CD14-positive monocyte (primary cell): ENCODE measurements around the gene ZBED1. TPM values are rescaled to one million over a fixed set of nuclear protein-coding genes. Genes with fewer than 3 reads are reported as not detected.
"Not testable (repeated sequence)": the region's sequence is repeated elsewhere in the genome, so short reads cannot be mapped to it uniquely, and the experiment has no call there.

ENCODE experiments used
- DNase-seq, 3 donors: peaks; one replicate each; pipeline ENCODE4 v3.0.0-alpha.2; 2011 to 2022
- H2AFZ ChIP-seq: 2 replicates; pipeline ENCODE4 v1.6.0; 2012; ENCODE audit warnings: mild to moderate bottlenecking, low read depth, low read length, inconsistent platforms; ENCODE audit not compliant: insufficient read depth, poor library complexity, severe bottlenecking
- H3K27ac ChIP-seq, 2 donors: 1 replicate in 1 of 2; 2 replicates in 1 of 2; pipeline ENCODE4 v1.5.1; 2012 to 2013; ENCODE audit warnings: low read length in 2 of 2, control low read depth in 1 of 2, inconsistent platforms in 1 of 2, low read depth in 1 of 2, mild to moderate bottlenecking in 1 of 2
- H3K27me3 ChIP-seq, 2 donors: one replicate each; pipeline versions ENCODE4 v1.6.0 to v1.6.1; 2011 to 2013; ENCODE audit warnings: low read length in 2 of 2; ENCODE audit not compliant: control insufficient read depth in 2 of 2, insufficient read depth in 2 of 2
- H3K36me3 ChIP-seq, 2 donors: replicated peaks in 1 of 2; 1 replicate in 1 of 2; 2 replicates in 1 of 2; pipeline versions ENCODE4 v1.5.1 to v1.6.1; 2012 to 2013; ENCODE audit warnings: low read length in 2 of 2, control low read depth in 1 of 2, inconsistent platforms in 1 of 2, mild to moderate bottlenecking in 1 of 2; ENCODE audit not compliant: insufficient read depth in 2 of 2, control insufficient read depth in 1 of 2
- H3K4me1 ChIP-seq, 2 donors: 1 replicate in 1 of 2; 2 replicates in 1 of 2; pipeline versions ENCODE4 v1.5.1 to v1.6.1; 2012 to 2013; ENCODE audit warnings: low read length in 2 of 2, control low read depth in 1 of 2, inconsistent platforms in 1 of 2, mild to moderate bottlenecking in 1 of 2, moderate library complexity in 1 of 2; ENCODE audit not compliant: insufficient read depth in 2 of 2, control insufficient read depth in 1 of 2
- H3K4me2 ChIP-seq: replicated peaks from 2 replicates; pipeline ENCODE3; 2012; ENCODE audit warnings: low read length, moderate library complexity, mild to moderate bottlenecking; ENCODE audit not compliant: poor library complexity, severe bottlenecking; ENCODE audit errors: extremely low read depth
- H3K4me3 ChIP-seq, 3 experiments: fragments of 200-600 bp in 1 of 3; sonication (generic) in 1 of 3; replicated peaks in 1 of 3; 1 replicate in 2 of 3; 2 replicates in 1 of 3; pipeline ENCODE4 v1.5.1; 2011 to 2013; ENCODE audit warnings: low read length in 3 of 3, mild to moderate bottlenecking in 3 of 3, control low read depth in 2 of 3, low read depth in 2 of 3, inconsistent platforms in 1 of 3, moderate library complexity in 1 of 3
- H3K79me2 ChIP-seq: 2 replicates; pipeline ENCODE4 v1.6.0; 2012; ENCODE audit warnings: mild to moderate bottlenecking, control low read depth, inconsistent platforms, low read length, moderate library complexity; ENCODE audit not compliant: insufficient read depth
- H3K9ac ChIP-seq: 2 replicates; pipeline ENCODE4 v1.6.0; 2017; ENCODE audit warnings: low read length, mild to moderate bottlenecking; ENCODE audit not compliant: insufficient read depth, poor library complexity, severe bottlenecking
- H3K9me3 ChIP-seq, 2 donors: replicated peaks in 1 of 2; 1 replicate in 1 of 2; 2 replicates in 1 of 2; pipeline versions ENCODE4 v1.5.1 to v1.6.1; 2012 to 2013; ENCODE audit warnings: low read length in 2 of 2, control low read depth in 1 of 2; ENCODE audit not compliant: control insufficient read depth in 1 of 2, insufficient read depth in 1 of 2
- H4K20me1 ChIP-seq: 2 replicates; pipeline ENCODE4 v1.6.0; 2012; ENCODE audit warnings: mild to moderate bottlenecking, low read length, control low read depth, moderate library complexity; ENCODE audit not compliant: insufficient read depth
- H3K27ac Mint-ChIP-seq, 7 donors: one replicate each; pipeline ENCODE4 v1.8.0; 2020; ENCODE audit warnings: mild to moderate bottlenecking in 7 of 7, mixed read lengths in 7 of 7, moderate library complexity in 6 of 7, inconsistent platforms in 2 of 7
- H3K27me3 Mint-ChIP-seq, 3 donors: one replicate each; pipeline ENCODE4 v1.8.0; 2021 to 2022; ENCODE audit warnings: low read depth in 3 of 3, mild to moderate bottlenecking in 3 of 3, mixed read lengths in 3 of 3, moderate library complexity in 3 of 3, inconsistent platforms in 1 of 3
- H3K36me3 Mint-ChIP-seq, 2 donors: one replicate each; pipeline ENCODE4 v1.8.0; 2020; ENCODE audit warnings: mixed read lengths in 2 of 2, inconsistent platforms in 1 of 2, mild to moderate bottlenecking in 1 of 2
- H3K4me1 Mint-ChIP-seq: one replicate; pipeline ENCODE4 v1.8.0; 2020; ENCODE audit warnings: mild to moderate bottlenecking, mixed read lengths
- H3K4me3 Mint-ChIP-seq, 2 donors: one replicate each; pipeline ENCODE4 v1.8.0; 2020; ENCODE audit warnings: mild to moderate bottlenecking in 2 of 2, mixed read lengths in 2 of 2, moderate library complexity in 1 of 2
- H3K9me3 Mint-ChIP-seq, 7 donors: one replicate each; pipeline ENCODE4 v1.8.0; 2020 to 2022; ENCODE audit warnings: mixed read lengths in 7 of 7, mild to moderate bottlenecking in 6 of 7, moderate library complexity in 6 of 7, inconsistent platforms in 2 of 7
- CTCF ChIP-seq: fragments of 200-600 bp; IDR thresholded peaks from one replicate; pipeline ENCODE4 v1.8.0; 2022; ENCODE audit warnings: antibody characterized with exemption, mild to moderate bottlenecking
- WGBS: methylation state at CpG from one replicate; pipeline ENCODE4 v1.1.5; 2013; ENCODE audit warnings: missing lambda C conversion rate; ENCODE audit not compliant: insufficient coverage; 5-methylcytosine and 5-hydroxymethylcytosine counted together
- intact Hi-C, 2 donors: fragments of 100-400 bp; cut with micrococcal nuclease; formaldehyde crosslinking; loops; one replicate each; pipeline versions ENCODE4 v1.15.0 to v1.15.1; 2023
- polyA plus RNA-seq, 3 donors: library from polyadenylated mRNA; depleted of rRNA in 1 of 3; unstranded in 2 of 3; stranded (reverse) in 1 of 3; fragments of 300-500 nt in 2 of 3; fragments of >200 nt in 1 of 3; fragmentation: Illumina TruSeq in 2 of 3; gene quantifications; 1 replicate in 2 of 3; 2 replicates in 1 of 3; pipeline ENCODE4 v1.2.3, GENCODE V29; 2012 to 2021

Gene ZBED1
- polyA plus RNA-seq, 3 donors: 13.9 to 32.1 (median 23.1) TPM

- H3K27me3 ChIP-seq: no peaks in the 10 kb centered on the region
- peaks cover 8% of the 10 kb centered on the region for H3K79me2 ChIP-seq
- H3K36me3 Mint-ChIP-seq: peaks cover 9 to 16% of the 10 kb centered on the region in 2 donors
- H3K9me3 Mint-ChIP-seq: peaks cover 0 to 4% (median 2%) of the 10 kb centered on the region in 7 donors
- no peak for DNase-seq
- H3K4me3 ChIP-seq: no peak overlapping the region
- no peaks in the 10 kb centered on the region for H3K4me1 Mint-ChIP-seq
- peaks cover 0 to 2% (median 1%) of the 10 kb centered on the region in 3 donors for H3K27me3 Mint-ChIP-seq
- no peak overlapping the region for H3K27ac ChIP-seq
- H4K20me1 ChIP-seq: peaks cover 73% of the 10 kb centered on the region
- no peaks in the 10 kb centered on the region for H3K4me1 ChIP-seq
- H3K27ac Mint-ChIP-seq: no peak overlapping the region
- 95% methylated on average over 6 of the region's 6 CpGs for WGBS
- peaks cover 0 to 3% of the 10 kb centered on the region in 2 donors for H3K9me3 ChIP-seq
- no peak overlapping the region for H3K9ac ChIP-seq
- H3K36me3 ChIP-seq: no peaks in the 10 kb centered on the region
- H2AFZ ChIP-seq: no peak overlapping the region
- no peak for TF ChIP-seq CTCF
- no peak overlapping the region for H3K4me2 ChIP-seq
- intact Hi-C loops: no loop called here
- H3K4me3 Mint-ChIP-seq: no peak overlapping the region
These were observed 42.5 kb downstream of the ZBED1 start for GRCh38 chrX:2458309-2458708.

- Histone ChIP-seq H3K79me2 (peaks cover 9% of the 10 kb centered on the region), H3K27ac (no peak overlapping the region), H3K4me1 (no peaks in the 10 kb centered on the region), H3K27me3 (no peaks in the 10 kb centered on the region), H3K9ac (no peak overlapping the region), H2AFZ (no peak overlapping the region), H4K20me1 (peaks cover 71% of the 10 kb centered on the region), H3K4me3 (no peak overlapping the region), H3K4me2 (no peak overlapping the region), H3K36me3 (no peaks in the 10 kb centered on the region), H3K9me3 (peaks cover 0 to 3% of the 10 kb centered on the region in 2 donors)
- 97% methylated on average over 26 of the region's 26 CpGs for WGBS
- Mint-ChIP-seq H3K4me1 (no peaks in the 10 kb centered on the region), H3K4me3 (no peak overlapping the region), H3K27me3 (peaks cover 0 to 2% (median 1%) of the 10 kb centered on the region in 3 donors), H3K9me3 (peaks cover 0 to 5% (median 2%) of the 10 kb centered on the region in 7 donors), H3K36me3 (peaks cover 13 to 20% of the 10 kb centered on the region in 2 donors), H3K27ac (peak overlapping the region in 2 of 7 donors; percentile 46 to 61)
- TF ChIP-seq CTCF: no peak
- intact Hi-C loops: no loop called here
- no peak for DNase-seq
These were observed 43.3 kb downstream of the ZBED1 start for GRCh38 chrX:2457289-2458133.

GRCh38 chrX:2456091-2456490, 44.7 kb downstream of the ZBED1 start:
- H3K4me1 Mint-ChIP-seq, intact Hi-C loops, H3K4me3 ChIP-seq, H3K4me1 ChIP-seq, H3K27me3 Mint-ChIP-seq, H3K27ac Mint-ChIP-seq, H3K4me2 ChIP-seq, H3K27me3 ChIP-seq, H3K27ac ChIP-seq, H3K9me3 ChIP-seq, H2AFZ ChIP-seq, DNase-seq, H3K4me3 Mint-ChIP-seq, H3K9me3 Mint-ChIP-seq, H3K36me3 ChIP-seq, H3K9ac ChIP-seq: not testable (repeated sequence)
- 98% methylated on average over 8 of the region's 8 CpGs for WGBS
- H4K20me1 ChIP-seq: peaks cover 66% of the 10 kb centered on the region
- peaks cover 13 to 19% of the 10 kb centered on the region in 2 donors for H3K36me3 Mint-ChIP-seq
- peaks cover 13% of the 10 kb centered on the region for H3K79me2 ChIP-seq
